HG03095 (cell line): Measurements from ENCODE around the gene UTY.
"Not testable (repeated sequence)": the region's sequence is repeated elsewhere in the genome, so short reads cannot be mapped to it uniquely, and the experiment has no call there.

Source experiments
- ATAC-seq: cut with Tn5 transposase; IDR thresholded peaks from one replicate; pipeline ENCODE4 v1.9.1; 2021; ENCODE audit warnings: moderate library complexity; ENCODE audit not compliant: unreplicated experiment

UTY gene

GRCh38 chrY:13312966-13313365, 166.9 kb downstream of the UTY start:
- no peak for ATAC-seq

- no peak for ATAC-seq
Observed at GRCh38 chrY:13307959-13308358, 171.9 kb downstream of the UTY start.

DNA sequence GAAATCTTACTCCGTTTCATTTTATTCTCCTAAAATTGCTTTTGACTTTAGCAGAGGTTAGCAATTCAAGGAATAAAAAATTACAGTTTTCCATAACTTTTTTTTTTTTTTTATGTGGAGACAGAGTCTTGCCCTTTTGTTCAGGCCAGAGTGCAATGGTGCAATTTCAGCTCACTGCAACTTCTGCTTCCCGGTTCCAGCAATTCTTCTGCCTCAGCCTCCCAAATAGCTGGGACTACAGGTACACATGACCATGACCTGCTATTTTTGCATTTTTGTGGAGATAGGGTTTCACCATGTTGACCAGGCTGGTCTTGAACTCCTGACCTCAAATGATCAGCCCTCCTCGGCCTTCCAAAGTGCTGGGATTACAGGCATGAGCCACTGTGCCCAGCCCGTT, 179.0 kb downstream of the UTY start:
- ATAC-seq = no peak

DNA sequence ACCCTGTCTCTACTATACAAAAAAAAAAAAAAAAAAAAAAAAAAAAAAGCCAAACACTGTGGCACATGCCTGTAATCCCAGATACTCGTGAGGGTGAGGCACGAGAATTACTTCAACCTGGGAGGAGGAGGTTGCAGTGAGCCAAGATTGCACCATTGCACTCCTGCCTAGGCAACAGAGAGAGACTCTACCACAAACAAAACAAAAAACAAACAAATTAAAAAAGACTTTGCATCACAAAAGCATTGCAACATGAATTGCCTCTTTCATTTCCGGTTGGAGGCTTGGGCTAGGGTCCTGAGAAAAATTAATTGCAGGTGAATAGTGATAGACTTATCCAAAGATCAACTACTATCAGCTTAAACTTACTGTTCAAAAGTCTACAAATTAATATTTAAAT, 180.4 kb downstream of the UTY start:
- ATAC-seq = no peak

- no peak for ATAC-seq
Observed at GRCh38 chrY:13296176-13296890, 183.5 kb downstream of the UTY start.

DNA sequence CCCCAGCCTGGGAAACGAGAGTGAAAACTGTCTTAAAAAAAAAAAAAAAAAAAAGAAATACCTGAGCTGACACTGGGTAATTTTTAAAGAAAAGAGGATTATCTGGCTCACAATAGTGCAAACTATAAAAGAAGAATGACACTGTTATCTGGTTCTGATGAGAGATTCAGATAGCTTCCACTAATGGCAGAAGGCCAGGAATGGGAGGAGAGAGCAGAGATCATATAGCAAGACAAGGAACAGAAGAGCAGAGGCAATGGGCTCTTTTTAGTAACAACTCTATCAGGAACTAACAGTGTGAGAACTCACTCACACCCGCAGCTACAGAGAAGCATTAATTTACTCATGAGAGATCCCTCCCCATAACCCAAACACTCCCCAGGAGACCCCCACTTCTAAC, 184.8 kb downstream of the UTY start:
- no peak for ATAC-seq

GRCh38 chrY:13291199-13291598, 188.6 kb downstream of the UTY start:
- no peak for ATAC-seq

- not testable (repeated sequence) for ATAC-seq
Observed at GRCh38 chrY:13282151-13283054, 197.4 kb downstream of the UTY start.

DNA sequence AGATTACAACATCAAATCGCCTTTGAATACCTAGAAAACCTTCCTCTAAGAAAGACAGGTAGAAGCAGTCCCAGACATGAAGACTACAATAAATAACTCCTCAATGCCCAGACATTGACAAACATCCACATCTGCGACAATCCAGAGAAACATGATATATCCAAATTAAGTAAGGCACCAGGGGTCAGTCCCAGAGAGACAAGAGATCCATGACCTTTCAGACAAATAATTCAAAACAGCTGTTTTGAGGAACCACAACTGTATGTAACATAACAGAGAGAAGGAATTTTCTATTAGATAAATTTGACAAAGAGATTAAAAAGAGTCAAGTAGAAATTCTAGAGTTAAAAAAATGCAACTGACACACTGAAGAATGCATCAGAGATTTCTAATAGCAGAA, 200.3 kb downstream of the UTY start:
- ATAC-seq = no peak

DNA sequence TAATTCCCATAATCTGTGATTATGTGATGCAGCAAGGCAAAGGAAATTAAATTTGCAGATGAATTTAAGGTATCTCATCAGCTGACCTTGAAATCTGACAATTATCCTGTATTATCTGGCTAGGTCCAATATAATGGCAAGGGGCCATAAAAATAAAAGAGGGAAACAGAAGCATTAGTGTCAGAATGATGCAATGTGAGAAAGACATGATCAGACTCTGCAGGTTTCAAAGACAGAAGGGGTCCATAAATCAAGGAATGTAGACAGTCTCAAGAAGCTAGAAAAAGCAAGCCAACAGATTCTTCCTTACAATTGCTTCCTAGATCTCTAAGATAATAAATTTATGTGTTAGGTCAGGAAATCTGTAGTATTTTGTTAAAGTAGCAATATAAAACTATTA, 208.1 kb downstream of the UTY start:
- ATAC-seq = no peak

DNA sequence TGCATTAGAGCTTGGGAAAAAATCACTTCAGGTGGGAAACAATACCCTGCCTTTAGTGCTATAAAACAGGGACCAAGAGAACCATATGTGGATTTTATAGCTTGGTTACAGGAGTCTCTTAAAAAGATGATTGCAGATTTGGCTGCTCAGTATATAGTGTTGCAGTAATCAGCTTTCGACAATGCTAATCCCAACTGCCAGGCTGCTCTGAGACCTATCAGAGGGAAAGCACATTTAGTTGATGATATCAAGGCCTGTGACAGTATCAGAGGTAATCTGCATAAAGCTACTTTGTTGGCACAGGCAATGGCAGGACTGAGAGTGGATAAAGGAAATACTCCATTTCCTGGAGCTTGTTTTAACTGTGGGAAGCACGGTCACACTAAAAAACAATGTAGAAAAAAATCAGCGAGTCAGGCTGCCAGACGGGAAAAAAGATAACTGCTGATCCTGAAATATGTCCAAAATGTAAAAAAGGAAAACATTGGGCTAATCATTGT, 225.8 kb downstream of the UTY start:
- ATAC-seq = not testable (repeated sequence)

GRCh38 chrY:13250421-13250820, 229.4 kb downstream of the UTY start:
- no peak for ATAC-seq

GRCh38 chrY:13243716-13244115, 236.1 kb downstream of the UTY start:
- ATAC-seq = no peak

GRCh38 chrY:13233901-13234300, 245.9 kb downstream of the UTY start:
- no peak for ATAC-seq

DNA sequence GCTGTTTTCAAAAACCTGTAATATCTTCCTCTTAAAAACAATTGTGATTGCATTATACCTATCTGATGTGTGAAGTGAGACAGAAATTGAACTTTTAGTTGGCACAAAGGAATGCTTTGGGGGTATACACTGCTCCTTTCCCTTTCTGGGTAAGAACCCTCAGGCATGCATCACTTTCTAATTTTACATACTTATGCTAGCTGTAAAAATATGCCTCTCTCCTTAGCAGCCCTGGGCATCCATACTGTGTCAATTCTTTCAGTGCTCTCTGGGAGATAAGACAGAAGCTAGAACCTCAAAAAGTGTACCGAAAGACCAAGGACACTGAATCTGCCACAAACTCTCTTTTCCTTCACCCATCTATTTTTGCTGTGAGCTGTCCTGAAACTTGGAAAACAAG, 246.7 kb downstream of the UTY start:
- ATAC-seq = no peak

- no peak for ATAC-seq
Observed at GRCh38 chrY:13227354-13227953, 252.4 kb downstream of the UTY start.

DNA sequence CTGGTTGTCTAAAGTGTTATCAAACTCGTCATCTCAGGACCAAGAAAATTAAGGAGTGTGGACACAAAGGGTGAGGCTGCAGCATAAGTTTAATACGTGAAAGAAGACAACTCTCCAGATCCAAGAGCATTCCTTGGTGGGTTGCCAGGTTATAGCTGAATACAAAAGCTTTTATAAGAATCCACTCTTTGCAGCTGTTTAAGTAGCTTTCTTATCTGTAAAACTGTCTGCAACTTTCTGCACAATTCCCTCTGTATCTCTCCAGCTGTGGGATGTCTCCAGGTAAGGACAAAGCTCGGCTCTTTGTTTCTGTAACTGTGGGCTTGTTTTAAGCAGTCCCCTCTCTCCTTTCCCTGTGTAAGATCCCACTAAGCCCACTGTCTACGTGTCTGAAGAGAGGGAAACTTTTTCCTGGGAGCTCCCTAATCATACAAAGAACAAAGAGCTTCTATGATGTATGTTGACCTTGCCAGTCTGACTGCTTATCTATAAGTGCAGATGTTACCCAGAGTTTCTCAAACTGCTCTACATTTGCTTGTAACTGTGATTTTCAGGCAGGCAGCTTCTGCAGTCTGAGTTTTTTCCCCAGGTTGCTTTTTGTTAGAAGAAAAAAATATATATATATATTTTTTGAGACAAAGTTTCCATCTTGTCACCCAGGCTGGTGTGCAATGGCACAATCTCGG, 268.7 kb downstream of the UTY start:
- no peak for ATAC-seq

- ATAC-seq = no peak
Observed at GRCh38 chrY:13205214-13205613, 274.6 kb downstream of the UTY start.
